Thymus (tissue), 11 donors: ENCODE results near the gene SLC52A1. TPM values are rescaled to one million over a fixed set of nuclear protein-coding genes. Genes with fewer than 3 reads are reported as not detected.
"Not testable (repeated sequence)": the region's sequence is repeated elsewhere in the genome, so short reads cannot be mapped to it uniquely, and the experiment has no call there.

Experiments used
- DNase-seq, 9 donors: peaks; one replicate each; pipeline ENCODE4 v3.0.0-alpha.2; 2013; ENCODE audit warnings: low spot score in 9 of 9, low read depth in 6 of 9, missing footprints in 1 of 9
- H3K27ac ChIP-seq, 2 donors: one replicate each; pipeline ENCODE4 v1.5.1; 2013; ENCODE audit warnings: control low read depth in 1 of 2, low read depth in 1 of 2, low read length in 1 of 2, mild to moderate bottlenecking in 1 of 2, moderate library complexity in 1 of 2
- H3K27me3 ChIP-seq, 2 donors: one replicate each; pipeline ENCODE4 v1.5.1; 2013; ENCODE audit warnings: low read length in 1 of 2; ENCODE audit not compliant: control insufficient read depth in 2 of 2, insufficient read depth in 1 of 2
- H3K36me3 ChIP-seq, 2 donors: one replicate each; pipeline ENCODE4 v1.5.1; 2013; ENCODE audit warnings: low read length in 1 of 2, mild to moderate bottlenecking in 1 of 2, moderate library complexity in 1 of 2; ENCODE audit not compliant: control insufficient read depth in 2 of 2, insufficient read depth in 2 of 2
- H3K4me1 ChIP-seq, 2 donors: one replicate each; pipeline ENCODE4 v1.5.1; 2013; ENCODE audit warnings: low read length in 2 of 2; ENCODE audit not compliant: control insufficient read depth in 2 of 2, insufficient read depth in 2 of 2
- H3K4me3 ChIP-seq, 2 donors: one replicate each; pipeline ENCODE4 v1.5.1; 2013; ENCODE audit warnings: low read length in 2 of 2, control low read depth in 1 of 2, mild to moderate bottlenecking in 1 of 2
- H3K9me3 ChIP-seq, 2 donors: one replicate each; pipeline ENCODE4 v1.5.1; 2013; ENCODE audit warnings: low read length in 1 of 2, mild to moderate bottlenecking in 1 of 2; ENCODE audit not compliant: control insufficient read depth in 2 of 2, insufficient read depth in 1 of 2
- WGBS: extraction: QIAGEN DNeasy Blood & Tissue Kit; methylation state at CpG from one replicate; pipeline ENCODE4 v1.1.7; 2013; 5-methylcytosine and 5-hydroxymethylcytosine counted together
- polyA plus RNA-seq: library from polyadenylated mRNA; stranded (reverse); fragments of 200-250 nt; gene quantifications from one replicate; pipeline ENCODE4 v1.2.3, GENCODE V29; 2013
- total RNA-seq: library from RNA; stranded (reverse); fragments of 120-200 nt; gene quantifications from one replicate; pipeline ENCODE4 v1.2.4, GENCODE V29; 2013
- donor health status: healthy.

The SLC52A1 gene
- total and polyA plus RNA-seq, 2 donors, result 0.80 to 0.96 TPM

DNA sequence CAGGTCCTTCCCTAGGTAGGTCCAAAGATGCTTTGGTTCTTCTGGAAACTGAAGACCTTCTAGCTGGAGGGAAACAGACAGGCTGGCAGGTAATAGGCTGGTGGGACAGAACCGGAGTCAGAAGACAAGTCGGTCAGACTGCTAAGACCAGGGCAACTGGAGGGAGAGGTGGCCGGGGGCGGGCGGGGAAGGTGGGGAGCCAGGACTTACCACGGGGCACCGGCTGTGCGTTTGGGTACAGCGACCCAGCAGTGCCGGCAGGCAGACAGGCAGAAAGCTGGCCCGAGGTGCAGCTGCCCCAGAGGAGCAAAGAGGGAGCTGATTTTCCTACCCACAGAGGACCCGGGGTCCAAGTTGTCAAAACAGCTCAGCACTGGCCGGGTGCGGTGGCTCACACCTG lies 575 bp downstream of the SLC52A1 start:
- WGBS, result 95% methylated on average over 14 of the region's 14 CpGs
- no peak for DNase-seq
- no peak overlapping the region for H3K4me3 ChIP-seq

DNA sequence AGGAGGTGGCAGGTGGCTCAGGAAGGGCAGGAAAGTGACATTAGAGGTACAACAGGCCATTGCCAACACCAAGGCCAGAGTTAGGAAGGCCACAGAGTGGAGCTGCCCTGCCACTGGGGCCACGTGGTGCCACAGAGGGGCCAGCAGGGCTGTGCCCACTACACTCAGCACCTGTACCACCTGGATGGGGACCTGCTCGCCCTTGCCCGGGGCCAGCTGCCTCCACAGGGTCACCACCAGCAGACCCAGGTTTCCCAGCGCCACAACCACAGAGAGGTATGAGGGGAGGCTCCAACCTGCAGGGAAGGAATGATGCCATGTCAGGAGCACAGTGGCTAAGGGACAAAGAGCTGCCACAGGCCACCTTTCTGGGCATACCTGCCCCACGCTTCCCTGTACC lies 1.2 kb downstream of the SLC52A1 start:
- Histone ChIP-seq H3K27me3 (peaks cover 2 to 28% of the 10 kb centered on the region in 2 donors), H3K4me3 (no peak overlapping the region), H3K9me3 (no peaks in the 10 kb centered on the region), H3K4me1 (peaks cover 0 to 16% of the 10 kb centered on the region in 2 donors), H3K27ac (no peak overlapping the region), H3K36me3 (no peaks in the 10 kb centered on the region)
- WGBS, result 95% methylated on average over 5 of the region's 5 CpGs
- no peak for DNase-seq

More for the DNA sequence above, 575 bp downstream of the SLC52A1 start:
- Histone ChIP-seq H3K4me1 (peaks cover 0 to 16% of the 10 kb centered on the region in 2 donors), H3K9me3 (no peaks in the 10 kb centered on the region), H3K27ac (no peak overlapping the region), H3K36me3 (no peaks in the 10 kb centered on the region), H3K27me3 (peaks cover 2 to 28% of the 10 kb centered on the region in 2 donors)

DNA sequence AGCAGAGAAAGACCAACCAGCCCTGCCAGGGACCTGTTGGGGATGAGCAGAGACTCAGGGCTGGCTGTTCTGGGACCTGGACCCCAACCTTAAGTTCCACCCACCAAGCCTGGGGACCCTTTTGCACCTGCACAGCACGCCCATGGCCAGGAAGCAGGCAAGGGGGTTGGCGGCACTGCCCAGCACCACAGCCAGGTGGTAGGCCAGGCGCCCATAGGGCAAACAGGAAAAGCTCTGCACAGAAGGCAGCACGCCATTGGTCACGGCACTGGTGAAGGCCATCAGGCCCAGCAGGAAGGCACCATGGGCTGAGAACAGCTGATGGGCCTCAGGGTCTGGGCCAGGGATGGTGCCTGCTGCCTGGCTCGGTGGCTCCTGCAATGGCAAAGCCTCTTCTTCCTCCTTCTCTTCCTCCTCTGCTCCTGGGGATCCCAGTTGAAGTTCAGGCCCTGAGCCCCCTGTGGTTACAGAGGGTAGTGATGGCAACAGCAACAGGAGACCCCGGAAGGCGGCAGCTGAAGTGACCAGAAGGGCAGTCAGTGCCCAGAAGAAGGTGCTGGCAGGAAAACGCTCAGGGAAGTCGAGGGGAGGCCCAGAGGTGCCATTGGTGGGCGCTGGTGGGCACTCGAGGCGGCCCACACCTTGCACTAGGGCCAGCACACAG lies 1.7 kb downstream of the SLC52A1 start:
- whole genome bisulfite sequencing, result 95% methylated on average over 13 of the region's 13 CpGs
- no peak overlapping the region for H3K4me3 ChIP-seq
- H3K27me3 ChIP-seq, result peaks cover 2 to 28% of the 10 kb centered on the region in 2 donors
- no peak overlapping the region for H3K27ac ChIP-seq
- no peak for DNase-seq
- H3K36me3 ChIP-seq, result no peaks in the 10 kb centered on the region
- H3K4me1 ChIP-seq, result peaks cover 0 to 16% of the 10 kb centered on the region in 2 donors
- H3K9me3 ChIP-seq, result no peaks in the 10 kb centered on the region

DNA sequence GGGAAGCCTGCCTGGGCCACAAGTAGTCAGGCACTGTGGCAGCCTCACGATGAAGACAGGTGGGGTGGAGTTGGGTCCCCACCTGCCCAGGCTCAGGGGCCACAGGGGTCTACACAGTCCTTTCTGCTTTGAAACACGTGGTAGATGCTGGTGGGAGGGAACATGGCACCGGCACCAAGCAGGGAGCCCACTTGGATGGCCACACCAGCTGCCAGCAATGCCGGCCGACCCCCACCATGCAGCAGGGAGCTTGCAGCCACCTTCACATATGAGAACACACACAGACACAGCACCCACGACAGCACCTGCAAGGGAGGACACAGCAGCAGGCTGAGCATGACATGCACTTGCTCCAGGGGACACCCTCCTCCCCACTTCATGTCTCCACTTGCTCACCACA lies 2.4 kb downstream of the SLC52A1 start:
- WGBS, result 93% methylated on average over 6 of the region's 6 CpGs
- no peaks in the 10 kb centered on the region for H3K9me3 ChIP-seq
- no peaks in the 10 kb centered on the region for H3K36me3 ChIP-seq
- no peak for DNase-seq
- peaks cover 0 to 16% of the 10 kb centered on the region in 2 donors for H3K4me1 ChIP-seq
- H3K4me3 ChIP-seq, result no peak overlapping the region
- peaks cover 2 to 28% of the 10 kb centered on the region in 2 donors for H3K27me3 ChIP-seq
- H3K27ac ChIP-seq, result no peak overlapping the region

DNA sequence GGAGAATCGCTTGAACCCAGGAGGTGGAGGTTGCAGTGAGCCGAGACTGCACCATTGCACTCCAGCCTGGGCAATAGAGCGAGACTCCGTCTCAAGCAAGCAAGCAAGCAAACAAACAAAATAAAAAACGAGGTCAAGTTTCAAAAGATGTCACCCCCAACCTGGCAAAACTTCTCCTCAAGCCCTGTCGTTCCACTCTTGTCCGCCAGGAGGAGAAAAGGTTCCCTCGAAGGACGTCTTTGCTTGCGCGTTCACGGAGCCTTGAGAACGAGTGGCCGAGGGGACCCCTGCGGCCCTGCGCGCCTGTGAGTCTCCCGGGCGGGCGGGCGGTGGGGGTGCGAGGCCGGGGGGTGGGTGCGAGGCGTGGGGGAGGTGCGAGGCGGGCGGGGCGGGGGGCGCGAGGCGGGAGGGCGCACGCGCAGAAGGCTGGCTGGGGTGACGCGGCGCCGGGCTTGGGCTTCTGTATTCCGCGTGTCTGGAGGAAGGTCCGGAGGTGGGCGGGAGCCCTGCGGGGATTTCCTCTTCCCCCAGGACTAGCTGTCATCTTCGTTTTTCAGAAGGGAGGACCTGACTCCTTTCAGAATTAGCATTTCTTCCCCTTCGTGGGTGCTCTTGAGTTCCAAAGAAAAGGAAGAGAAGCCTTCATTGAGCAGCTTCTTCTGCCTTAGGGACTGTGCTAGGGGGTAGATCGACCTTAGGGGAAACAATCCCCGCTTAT lies 3.7 kb downstream of the SLC52A1 start:
- H3K4me1 ChIP-seq, result peaks cover 0 to 16% of the 10 kb centered on the region in 2 donors
- H3K27ac ChIP-seq, result peak overlapping the region; percentile 60 to 69
- peaks cover 2 to 28% of the 10 kb centered on the region in 2 donors for H3K27me3 ChIP-seq
- peak; percentile 46 to 93 (median 77) for DNase-seq
- H3K36me3 ChIP-seq, result no peaks in the 10 kb centered on the region
- peak overlapping the region; percentile 37 to 61 for H3K4me3 ChIP-seq
- WGBS, result 4% methylated on average over 48 of the region's 48 CpGs
- no peaks in the 10 kb centered on the region for H3K9me3 ChIP-seq

DNA sequence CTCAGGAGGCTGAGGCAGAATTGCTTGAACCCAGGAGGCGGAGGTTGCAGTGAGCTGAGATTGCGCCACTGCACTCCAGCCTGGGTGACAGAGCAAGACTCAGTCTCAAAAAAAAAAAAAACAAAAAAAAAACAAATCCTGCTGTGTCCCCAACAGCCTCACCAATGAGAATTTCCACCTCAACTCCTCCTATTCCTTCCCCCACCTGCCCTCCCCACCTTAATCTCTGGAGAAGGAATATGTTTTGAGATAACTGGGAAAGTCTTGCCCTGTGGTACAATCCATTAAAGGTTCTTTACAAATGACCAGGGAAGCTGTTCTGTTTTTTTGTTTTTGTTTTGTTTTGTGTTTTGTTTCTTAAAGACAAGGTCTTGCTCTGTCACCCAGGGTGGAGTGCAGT lies 5.1 kb downstream of the SLC52A1 start:
- not testable (repeated sequence) for DNase-seq, H3K36me3 ChIP-seq, H3K9me3 ChIP-seq, H3K27ac ChIP-seq, H3K4me3 ChIP-seq
- 98% methylated on average over 2 of the region's 2 CpGs for WGBS
- H3K4me1 ChIP-seq, result peaks cover 0 to 14% of the 10 kb centered on the region in 2 donors
- H3K27me3 ChIP-seq, result peaks cover 0 to 18% of the 10 kb centered on the region in 2 donors

DNA sequence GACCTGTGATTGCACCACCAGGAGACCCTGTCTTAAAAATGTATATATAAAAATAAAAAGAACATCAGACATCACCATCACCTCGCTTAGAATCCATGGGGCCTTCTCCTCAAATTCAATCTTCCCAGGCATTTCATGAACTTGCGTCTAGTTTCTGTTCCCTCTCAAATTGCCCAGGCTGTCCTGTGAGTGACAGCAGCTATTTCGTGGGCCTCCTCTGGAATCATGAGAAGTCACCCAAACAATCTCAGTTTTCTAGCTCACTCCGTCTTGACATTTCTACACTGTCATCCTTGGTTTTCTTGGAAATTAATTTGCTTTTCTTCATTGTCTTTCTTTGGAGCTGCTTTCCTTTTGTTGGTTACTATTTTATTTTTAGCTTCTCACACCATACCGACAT lies 7.3 kb downstream of the SLC52A1 start:
- Histone ChIP-seq H3K9me3 (no peaks in the 10 kb centered on the region), H3K36me3 (peaks cover 6 to 11% of the 10 kb centered on the region in 2 donors), H3K4me3 (no peak overlapping the region), H3K27ac (no peak overlapping the region), H3K4me1 (peaks cover 0 to 13% of the 10 kb centered on the region in 2 donors), H3K27me3 (peaks cover 0 to 2% of the 10 kb centered on the region in 2 donors)
- 91% methylated on average over 5 of the region's 5 CpGs for WGBS
- DNase-seq, result no peak

DNA sequence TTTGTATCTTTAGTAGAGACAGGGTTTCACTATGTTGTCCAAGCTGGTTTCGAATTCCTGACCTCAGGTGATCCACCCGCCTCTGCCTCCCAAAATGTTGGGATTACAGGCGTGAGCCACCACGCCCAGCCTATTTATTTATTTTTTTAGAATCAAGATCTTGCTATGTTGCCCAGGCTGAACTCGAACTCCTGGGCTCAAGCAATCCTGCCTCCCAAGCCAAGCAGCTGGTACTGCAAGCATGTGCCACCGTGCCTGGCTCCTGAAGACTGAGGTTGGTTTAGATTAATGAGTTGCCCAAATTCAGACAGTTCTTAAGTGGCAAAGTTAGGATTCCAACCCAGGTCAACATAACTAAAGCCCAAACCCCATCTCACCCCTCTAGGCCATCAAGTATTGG lies 7.9 kb downstream of the SLC52A1 start:
- no peak overlapping the region for H3K4me3 ChIP-seq
- no peak overlapping the region for H3K27ac ChIP-seq
- no peaks in the 10 kb centered on the region for H3K27me3 ChIP-seq
- DNase-seq, result no peak
- no peaks in the 10 kb centered on the region for H3K9me3 ChIP-seq
- peaks cover 10 to 15% of the 10 kb centered on the region in 2 donors for H3K36me3 ChIP-seq
- 85% methylated on average over 6 of the region's 6 CpGs for WGBS
- H3K4me1 ChIP-seq, result peaks cover 0 to 13% of the 10 kb centered on the region in 2 donors

DNA sequence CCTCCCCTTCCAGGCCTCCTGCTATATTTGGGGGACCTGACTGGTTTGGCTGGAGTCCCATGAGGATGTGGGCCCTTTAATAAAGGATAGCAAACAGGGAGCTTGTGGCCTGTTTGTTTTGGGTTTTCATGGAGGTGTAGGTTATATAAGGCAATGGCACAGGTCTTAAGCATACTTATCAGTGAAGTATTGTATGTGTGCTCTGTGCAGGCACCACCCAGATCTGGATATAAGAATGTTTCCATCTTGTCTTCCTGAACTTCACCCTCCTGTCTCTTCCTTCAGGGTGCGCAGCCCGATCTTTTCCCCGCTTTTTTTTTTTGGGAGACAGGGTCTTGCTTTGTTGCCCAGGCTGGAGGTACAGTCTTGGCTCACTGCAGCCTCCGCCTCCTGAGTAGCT lies 10.6 kb downstream of the SLC52A1 start:
- H3K36me3 ChIP-seq, result peaks cover 23 to 32% of the 10 kb centered on the region in 2 donors
- no peaks in the 10 kb centered on the region for H3K27me3 ChIP-seq
- peaks cover 0 to under 1% of the 10 kb centered on the region in 2 donors for H3K4me1 ChIP-seq
- over 99% methylated on average over 4 of the region's 4 CpGs for WGBS
- H3K27ac ChIP-seq, result no peak overlapping the region
- H3K4me3 ChIP-seq, result no peak overlapping the region
- no peaks in the 10 kb centered on the region for H3K9me3 ChIP-seq
- DNase-seq, result no peak
